Sigmoid colon (tissue), 7 donors: Measurements from ENCODE around the gene MGST2. TPM values are rescaled to one million over a fixed set of nuclear protein-coding genes. Genes with fewer than 3 reads are reported as not detected.
"Not testable (repeated sequence)": the region's sequence is repeated elsewhere in the genome, so short reads cannot be mapped to it uniquely, and the experiment has no call there.

Experiments
- DNase-seq: peaks from one replicate; pipeline ENCODE4 v3.0.0-alpha.2; 2019
- H3K27ac ChIP-seq, 4 donors: fragments of 200-600 bp; sonication (generic); one replicate each; pipeline ENCODE4 v1.5.1; 2016 to 2019; ENCODE audit warnings: mild to moderate bottlenecking in 1 of 4
- H3K27me3 ChIP-seq, 3 donors: fragments of 200-600 bp; sonication (generic); one replicate each; pipeline ENCODE4 v1.5.1; 2019; ENCODE audit warnings: mild to moderate bottlenecking in 1 of 3
- H3K36me3 ChIP-seq, 4 donors: fragments of 200-600 bp; sonication (generic); one replicate each; pipeline ENCODE4 v1.5.1; 2016 to 2019
- H3K4me1 ChIP-seq, 4 donors: fragments of 200-600 bp; sonication (generic); one replicate each; pipeline ENCODE4 v1.5.1; 2017 to 2019
- H3K4me3 ChIP-seq, 4 donors: fragments of 200-600 bp; sonication (generic); one replicate each; pipeline ENCODE4 v1.5.1; 2017 to 2019; ENCODE audit warnings: mild to moderate bottlenecking in 2 of 4, moderate library complexity in 1 of 4
- H3K9me3 ChIP-seq, 4 donors: fragments of 200-600 bp in 3 of 4; sonication (generic) in 3 of 4; one replicate each; pipeline versions ENCODE4 v1.5.1 to v1.6.1; 2013 to 2019
- EP300 ChIP-seq, 4 donors: sonication (generic); formaldehyde crosslinking; IDR thresholded peaks; one replicate each; pipeline ENCODE4 v1.6.1; 2017; ENCODE audit warnings: antibody characterized with exemption in 4 of 4
- POLR2A ChIP-seq, 2 donors: fragments of 450-650 bp; IDR thresholded peaks; one replicate each; pipeline ENCODE4 v1.6.1; 2016; ENCODE audit warnings: antibody characterized with exemption in 2 of 2, mild to moderate bottlenecking in 2 of 2, moderate library complexity in 2 of 2
- POLR2AphosphoS5 ChIP-seq, 4 donors: sonication (generic); formaldehyde crosslinking; IDR thresholded peaks; one replicate each; pipeline ENCODE4 v1.6.1; 2017; ENCODE audit warnings: antibody characterized with exemption in 4 of 4
- WGBS, 2 donors: extraction: QIAGEN DNeasy Blood & Tissue Kit; methylation state at CpG; one replicate each; pipeline ENCODE4 v1.1.7; 2013; 5-methylcytosine and 5-hydroxymethylcytosine counted together
- intact Hi-C: fragments of 100-400 bp; cut with DNase I; formaldehyde crosslinking; loops from one replicate; pipeline ENCODE4 v1.15.1; 2023
- polyA plus RNA-seq, 3 donors: library from polyadenylated mRNA; stranded (reverse); fragments of 200-250 nt; gene quantifications; one replicate each; pipeline ENCODE4 v1.2.3, GENCODE V29; 2013
- total RNA-seq, 4 donors: library from RNA; depleted of rRNA; stranded (reverse); fragments of >200 nt; gene quantifications; one replicate each; pipeline ENCODE4 v1.1.0, GENCODE V29; 2016
- TF ChIP-seq, protein P1 (sequence below), 4 experiments: fragments of 450-650 bp in 3 of 4; fragments of 200-600 bp in 1 of 4; IDR thresholded peaks; one replicate each; pipeline ENCODE4 v1.5.1; 2016 to 2019; ENCODE audit warnings: antibody characterized with exemption in 4 of 4, mild to moderate bottlenecking in 3 of 4, moderate library complexity in 2 of 4
- donor health status: healthy with polysubstance abuse.
- donor health status: Bipolar disorder and iron deficiency.
- donor health status: healthy.

The MGST2 gene
- total and polyA plus RNA-seq, 7 donors: 30.8 to 143 (median 48.2) TPM

DNA sequence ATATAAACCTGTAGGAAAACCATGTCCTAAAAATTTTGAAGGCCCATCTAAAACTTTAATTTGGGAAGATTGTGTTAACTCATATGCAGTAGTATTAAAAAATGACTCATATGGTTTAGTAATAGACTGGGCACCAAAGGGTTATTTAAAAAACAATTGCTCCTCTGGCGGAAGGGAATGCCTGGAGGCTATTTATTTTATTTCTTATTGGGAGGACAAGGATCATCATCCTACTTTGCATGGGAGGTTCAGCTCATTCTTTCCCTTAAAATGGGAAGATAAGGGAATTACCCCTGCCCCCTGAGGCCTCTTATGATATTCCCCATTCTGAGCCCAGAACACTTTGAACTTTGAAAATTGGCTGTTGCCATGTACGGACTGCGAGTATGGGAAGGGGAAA lies 29.7 kb upstream of the MGST2 start:
- Histone ChIP-seq H3K4me3 (no peak overlapping the region), H3K27me3 (no peaks in the 10 kb centered on the region), H3K27ac (no peak overlapping the region), H3K9me3 (peaks cover 0 to 11% (median under 1%) of the 10 kb centered on the region in 4 donors), H3K36me3 (no peaks in the 10 kb centered on the region), H3K4me1 (no peaks in the 10 kb centered on the region)
- DNase-seq: no peak
- intact Hi-C loops: no loop called here
- no peak for TF ChIP-seq EP300 (IDR thresholded peaks at IDR 0.05)
- no peak for TF ChIP-seq POLR2AphosphoS5 (IDR thresholded peaks at IDR 0.05)
- TF ChIP-seq, protein P1, sequence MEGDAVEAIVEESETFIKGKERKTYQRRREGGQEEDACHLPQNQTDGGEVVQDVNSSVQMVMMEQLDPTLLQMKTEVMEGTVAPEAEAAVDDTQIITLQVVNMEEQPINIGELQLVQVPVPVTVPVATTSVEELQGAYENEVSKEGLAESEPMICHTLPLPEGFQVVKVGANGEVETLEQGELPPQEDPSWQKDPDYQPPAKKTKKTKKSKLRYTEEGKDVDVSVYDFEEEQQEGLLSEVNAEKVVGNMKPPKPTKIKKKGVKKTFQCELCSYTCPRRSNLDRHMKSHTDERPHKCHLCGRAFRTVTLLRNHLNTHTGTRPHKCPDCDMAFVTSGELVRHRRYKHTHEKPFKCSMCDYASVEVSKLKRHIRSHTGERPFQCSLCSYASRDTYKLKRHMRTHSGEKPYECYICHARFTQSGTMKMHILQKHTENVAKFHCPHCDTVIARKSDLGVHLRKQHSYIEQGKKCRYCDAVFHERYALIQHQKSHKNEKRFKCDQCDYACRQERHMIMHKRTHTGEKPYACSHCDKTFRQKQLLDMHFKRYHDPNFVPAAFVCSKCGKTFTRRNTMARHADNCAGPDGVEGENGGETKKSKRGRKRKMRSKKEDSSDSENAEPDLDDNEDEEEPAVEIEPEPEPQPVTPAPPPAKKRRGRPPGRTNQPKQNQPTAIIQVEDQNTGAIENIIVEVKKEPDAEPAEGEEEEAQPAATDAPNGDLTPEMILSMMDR (IDR thresholded peaks at IDR 0.05): no peak
- TF ChIP-seq POLR2A (IDR thresholded peaks at IDR 0.05): no peak
- 82 to 86% methylated on average over 3 of the region's 3 CpGs for WGBS, 2 donors

DNA sequence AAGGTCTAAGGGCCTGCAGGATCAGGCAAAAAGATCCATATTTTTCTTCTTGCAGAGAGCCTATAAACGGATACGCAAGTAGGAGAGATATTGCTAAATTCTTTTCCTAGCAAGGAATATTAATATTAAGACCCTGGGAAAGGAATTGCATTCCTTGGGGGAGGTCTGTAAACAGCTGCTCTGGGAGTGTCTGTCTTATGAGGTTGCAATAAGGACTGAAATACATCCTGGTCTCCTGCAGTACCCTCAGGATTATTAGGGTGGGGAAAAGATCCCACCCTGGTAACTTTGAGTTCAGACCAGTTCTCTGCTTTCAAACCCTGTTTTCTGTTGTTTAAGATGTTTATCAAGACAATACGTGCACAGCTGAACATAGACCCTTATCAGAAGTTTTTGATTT lies 27.3 kb upstream of the MGST2 start:
- intact Hi-C loops, H3K4me3 ChIP-seq, H3K36me3 ChIP-seq, DNase-seq, H3K27ac ChIP-seq, H3K4me1 ChIP-seq, H3K27me3 ChIP-seq: not testable (repeated sequence)
- H3K9me3 ChIP-seq: peaks cover 0 to 11% (median under 1%) of the 10 kb centered on the region in 4 donors
- WGBS, 2 donors: 56 to 88% methylated on average over 3 of the region's 3 CpGs

DNA sequence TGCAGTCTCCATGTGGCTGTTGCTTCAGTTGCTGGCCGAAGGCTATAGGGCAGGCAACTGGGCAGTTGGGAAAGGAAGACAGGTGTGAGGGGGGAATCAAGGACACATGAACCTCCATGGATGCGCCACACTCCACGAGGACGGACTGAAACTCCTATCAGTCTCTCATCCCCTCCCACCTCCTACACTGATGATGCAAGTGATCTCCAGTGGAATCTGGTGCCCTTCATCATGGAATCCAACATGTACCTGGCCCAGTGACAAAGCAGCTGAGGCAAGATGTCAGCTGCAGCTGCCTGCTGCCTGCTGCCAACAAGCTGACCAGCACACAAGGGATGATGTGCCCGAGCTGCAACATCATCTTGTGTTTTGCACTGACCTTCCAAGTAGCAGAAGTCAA lies 26.0 kb upstream of the MGST2 start:
- TF ChIP-seq, protein P1 (IDR thresholded peaks at IDR 0.05): no peak
- TF ChIP-seq POLR2AphosphoS5 (IDR thresholded peaks at IDR 0.05) (no peak), POLR2A (IDR thresholded peaks at IDR 0.05) (no peak), EP300 (IDR thresholded peaks at IDR 0.05) (no peak)
- Histone ChIP-seq H3K27me3 (no peaks in the 10 kb centered on the region), H3K4me3 (no peak overlapping the region), H3K36me3 (no peaks in the 10 kb centered on the region), H3K4me1 (no peaks in the 10 kb centered on the region), H3K27ac (no peak overlapping the region), H3K9me3 (peaks cover 0 to 11% (median under 1%) of the 10 kb centered on the region in 4 donors)
- 95 to 97% methylated on average over 5 of the region's 5 CpGs for WGBS, 2 donors
- intact Hi-C loops: no loop called here
- DNase-seq: no peak

DNA sequence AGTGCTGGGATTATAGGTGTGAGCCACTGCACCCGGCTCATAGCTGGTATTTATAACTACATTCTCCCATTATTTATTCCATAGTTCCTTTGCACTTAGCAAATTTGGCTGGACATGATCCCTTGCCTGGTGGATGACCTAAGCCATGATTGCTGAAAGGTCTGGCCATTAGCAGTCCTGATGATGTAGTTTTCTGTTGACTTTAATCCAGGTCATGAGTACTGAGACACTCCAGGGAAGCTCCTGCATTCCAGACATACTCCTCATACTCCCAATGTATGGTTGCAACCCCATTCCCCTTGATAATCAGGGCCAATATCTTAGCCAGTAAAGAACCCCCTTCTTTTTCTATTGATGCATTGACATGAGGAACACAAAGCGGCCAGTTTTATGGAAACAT lies 24.4 kb upstream of the MGST2 start:
- TF ChIP-seq, protein P1 (IDR thresholded peaks at IDR 0.05): no peak
- TF ChIP-seq POLR2AphosphoS5 (IDR thresholded peaks at IDR 0.05) (no peak), POLR2A (IDR thresholded peaks at IDR 0.05) (no peak), EP300 (IDR thresholded peaks at IDR 0.05) (no peak)
- Histone ChIP-seq H3K9me3 (peaks cover 0 to 11% (median under 1%) of the 10 kb centered on the region in 4 donors), H3K27ac (no peak overlapping the region), H3K27me3 (no peaks in the 10 kb centered on the region), H3K4me1 (no peaks in the 10 kb centered on the region), H3K36me3 (no peaks in the 10 kb centered on the region), H3K4me3 (no peak overlapping the region)
- no peak for DNase-seq
- intact Hi-C loops: no loop called here
- WGBS, 2 donors: 90 to 95% methylated on average over 2 of the region's 2 CpGs

DNA sequence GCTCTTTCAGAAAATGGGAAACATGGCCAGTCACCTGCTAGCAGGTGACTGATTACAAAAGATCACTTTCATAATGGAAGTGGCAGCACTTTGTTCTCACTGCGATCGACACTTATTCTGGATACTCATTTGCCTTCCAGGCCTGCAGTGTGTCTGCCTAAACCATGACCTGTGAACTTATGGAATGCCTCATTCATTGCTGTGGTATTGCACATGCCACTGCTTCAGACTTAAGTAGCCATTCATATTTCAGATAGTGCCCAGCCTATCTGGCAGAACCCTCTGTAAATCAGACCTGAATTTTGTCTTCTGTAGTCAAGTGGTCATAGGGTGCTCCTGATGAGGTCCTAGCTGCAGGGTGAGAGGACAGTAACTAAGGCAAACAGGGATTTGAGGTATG lies 23.3 kb upstream of the MGST2 start:
- Histone ChIP-seq H3K4me1 (no peaks in the 10 kb centered on the region), H3K4me3 (no peak overlapping the region), H3K27ac (no peak overlapping the region), H3K9me3 (peaks cover 0 to 11% (median under 1%) of the 10 kb centered on the region in 4 donors), H3K27me3 (no peaks in the 10 kb centered on the region), H3K36me3 (no peaks in the 10 kb centered on the region)
- intact Hi-C loops: no loop called here
- TF ChIP-seq POLR2AphosphoS5 (IDR thresholded peaks at IDR 0.05) (no peak), POLR2A (IDR thresholded peaks at IDR 0.05) (no peak), EP300 (IDR thresholded peaks at IDR 0.05) (no peak)
- TF ChIP-seq, protein P1 (IDR thresholded peaks at IDR 0.05): no peak
- DNase-seq: no peak
- 75 to 90% methylated on average over 2 of the region's 2 CpGs for WGBS, 2 donors
